ENCODE data around the gene GRIN3B.
"Not testable (repeated sequence)": the region's sequence is repeated elsewhere in the genome, so short reads cannot be mapped to it uniquely, and the experiment has no call there.

GRIN3B gene

DNA sequence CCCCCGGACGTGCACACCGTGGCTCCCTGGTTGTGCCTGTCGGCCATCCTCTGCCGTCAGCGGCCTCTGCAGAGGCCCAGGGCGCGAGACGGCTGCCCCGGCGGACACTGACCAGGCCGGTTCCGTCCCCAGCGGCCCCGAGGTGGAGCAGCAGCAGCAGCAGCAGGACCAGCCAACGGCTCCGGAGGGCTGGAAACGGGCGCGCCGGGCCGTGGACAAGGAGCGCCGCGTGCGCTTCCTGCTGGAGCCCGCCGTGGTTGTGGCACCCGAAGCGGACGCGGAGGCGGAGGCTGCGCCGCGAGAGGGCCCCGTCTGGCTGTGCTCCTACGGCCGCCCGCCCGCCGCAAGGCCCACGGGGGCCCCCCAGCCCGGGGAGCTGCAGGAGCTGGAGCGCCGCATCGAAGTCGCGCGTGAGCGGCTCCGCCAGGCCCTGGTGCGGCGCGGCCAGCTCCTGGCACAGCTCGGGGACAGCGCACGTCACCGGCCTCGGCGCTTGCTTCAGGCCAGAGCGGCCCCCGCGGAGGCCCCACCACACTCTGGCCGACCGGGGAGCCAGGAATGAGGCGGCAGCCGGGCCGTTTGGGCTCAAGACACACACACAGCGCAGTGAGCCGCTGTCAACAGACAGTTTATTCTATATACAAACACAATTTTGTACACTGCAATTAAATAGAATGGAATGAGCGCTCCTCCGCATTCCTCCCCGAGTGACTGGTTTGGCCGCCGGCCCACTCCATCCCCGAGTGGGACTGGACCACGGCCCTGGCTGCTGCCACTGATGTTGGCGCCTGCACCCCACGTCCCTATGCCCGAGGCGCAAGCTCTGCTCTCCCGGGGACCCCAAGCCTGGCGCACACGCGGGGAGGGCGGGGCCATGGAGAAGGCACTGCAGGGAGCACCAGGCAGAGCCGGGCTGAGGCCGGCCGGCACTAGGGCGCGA lies 9.1 kb downstream of the GRIN3B start:
- DNase-seq: no peak

DNA sequence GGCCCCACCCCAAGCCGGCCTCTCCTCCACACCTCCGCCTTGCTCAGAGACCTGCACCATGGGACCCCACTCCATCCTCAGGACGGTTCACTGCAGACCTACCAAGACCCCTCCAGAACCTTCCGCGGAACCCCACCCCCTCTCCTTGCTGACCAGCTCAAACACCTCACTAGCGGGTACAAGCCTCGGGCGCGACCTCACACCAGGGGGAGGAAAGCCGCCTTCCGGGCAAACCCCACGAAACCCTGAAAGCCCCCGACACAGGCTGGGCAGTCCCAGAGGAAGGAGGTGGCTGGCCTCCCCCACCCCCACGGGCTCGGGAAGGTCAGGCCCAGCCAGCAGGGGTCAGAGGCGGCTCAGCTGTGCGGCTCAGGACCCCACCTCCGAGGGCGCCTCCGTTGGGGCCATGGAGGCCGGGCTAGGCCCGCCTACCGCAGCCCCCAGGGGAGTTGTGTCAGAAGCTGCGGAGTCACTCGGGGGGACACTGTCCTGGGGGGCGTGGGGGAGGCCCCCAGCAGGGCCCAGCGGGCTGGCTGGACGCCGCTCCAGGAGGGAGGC lies 9.8 kb downstream of the GRIN3B start:
- no peak for DNase-seq

DNA sequence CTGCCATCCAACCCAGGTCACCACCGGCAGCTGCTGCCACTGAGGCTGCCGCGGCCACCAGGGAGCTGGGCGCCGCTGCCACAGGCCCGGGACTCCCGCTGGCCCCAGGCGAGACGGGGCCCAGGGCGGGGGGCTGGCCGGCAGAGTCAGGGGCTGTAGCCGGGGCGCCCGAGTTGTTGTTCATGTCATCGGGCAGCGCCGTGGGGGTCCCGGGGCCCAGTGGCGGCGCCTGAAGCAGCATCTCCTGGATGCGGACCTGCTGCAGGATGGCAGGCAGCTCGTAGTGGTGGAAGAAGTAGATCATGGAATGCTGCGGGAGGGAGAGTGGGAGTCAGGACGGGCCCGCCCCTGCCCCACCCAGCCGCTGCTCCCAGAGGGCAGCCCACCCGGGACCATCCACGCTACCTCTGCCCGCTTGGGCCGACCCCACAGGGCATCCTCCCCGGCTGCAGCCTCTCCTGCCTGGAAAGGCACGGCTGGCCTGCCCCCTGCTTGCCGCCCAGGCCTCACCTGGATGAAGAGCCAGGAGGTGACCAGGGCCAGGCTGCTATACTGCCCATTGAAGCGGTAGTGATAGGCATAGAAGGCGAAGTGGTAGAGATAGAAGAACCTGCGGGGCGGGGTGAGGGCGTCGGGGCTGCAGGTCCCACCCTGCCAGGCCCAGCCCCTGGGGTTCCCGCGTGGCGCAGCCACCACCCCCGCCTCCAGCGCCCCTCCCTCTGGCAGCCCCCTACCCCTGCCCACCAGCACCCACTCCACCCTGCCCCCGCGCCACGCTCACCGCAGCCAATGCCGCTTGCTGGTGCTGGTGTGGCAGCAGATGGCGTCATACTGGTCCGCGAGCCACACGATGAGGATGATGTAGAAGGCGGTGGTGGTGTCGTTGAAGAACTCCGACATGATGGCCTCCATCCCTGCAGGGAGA lies 10.6 kb downstream of the GRIN3B start:
- no peak for DNase-seq

DNA sequence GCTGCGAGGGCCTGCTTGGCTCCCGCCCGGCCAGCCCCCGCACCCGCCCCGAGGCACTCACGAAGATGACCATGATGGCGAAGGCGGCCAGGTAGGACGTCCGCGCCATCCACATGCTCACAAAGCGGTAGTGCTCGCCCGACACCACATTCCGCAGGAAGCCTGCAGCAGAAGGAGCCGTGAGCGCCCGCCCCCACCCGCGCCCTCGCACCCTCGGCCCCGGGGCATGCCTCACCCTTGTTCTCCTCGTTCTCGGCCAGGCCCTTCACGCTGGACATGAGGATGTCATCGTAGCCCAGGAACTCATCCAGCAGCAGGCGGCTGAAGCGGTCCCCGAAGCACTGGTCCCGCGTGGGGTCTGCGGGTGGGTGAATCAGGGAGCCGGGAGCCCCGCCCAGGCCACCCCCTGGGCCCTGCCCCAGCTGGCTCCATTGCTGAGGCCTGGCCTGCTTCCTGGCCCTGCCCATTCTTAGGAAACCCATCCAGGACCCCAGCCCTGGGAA lies 11.7 kb downstream of the GRIN3B start:
- DNase-seq: no peak

DNA sequence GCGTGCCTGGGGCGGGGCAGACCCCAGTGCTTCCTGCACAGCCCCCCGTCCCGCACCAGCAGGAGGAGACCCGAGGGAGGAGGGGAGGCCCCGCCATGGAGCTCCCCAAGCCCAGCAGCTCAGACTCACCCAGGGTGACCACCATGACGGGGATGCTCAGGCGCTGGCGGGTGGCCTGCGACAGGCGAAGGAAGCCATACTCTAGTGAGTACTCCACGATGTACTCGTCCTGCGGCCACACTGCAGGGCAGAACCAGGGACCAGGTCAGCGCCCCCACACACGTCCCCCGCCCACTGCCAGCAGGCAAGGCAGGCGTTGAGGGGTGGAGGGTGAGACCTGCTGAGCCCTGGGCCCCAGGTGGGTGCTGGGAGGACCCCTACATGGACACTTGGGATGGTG lies 12.1 kb downstream of the GRIN3B start:
- no peak for DNase-seq

DNA sequence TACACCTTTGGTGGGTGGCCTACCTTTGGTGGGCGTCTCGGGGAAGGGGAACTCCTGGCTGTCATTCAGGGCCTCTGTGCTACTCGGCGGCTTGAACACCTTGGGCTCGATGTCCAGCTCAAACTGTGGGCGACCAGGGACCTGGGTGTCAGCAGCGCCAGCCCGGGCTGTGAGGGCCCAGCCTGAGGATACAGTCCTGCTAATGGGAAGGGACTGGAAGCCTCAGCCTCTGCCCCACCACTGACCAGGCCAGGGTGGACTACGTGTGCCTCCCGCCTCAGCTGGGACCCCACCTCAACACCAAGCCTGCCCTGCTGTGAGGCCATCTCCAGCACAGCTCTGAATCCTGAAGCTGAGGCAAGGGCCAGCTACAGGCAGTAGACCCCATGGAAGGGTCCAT lies 13.0 kb downstream of the GRIN3B start:
- DNase-seq: no peak

DNA sequence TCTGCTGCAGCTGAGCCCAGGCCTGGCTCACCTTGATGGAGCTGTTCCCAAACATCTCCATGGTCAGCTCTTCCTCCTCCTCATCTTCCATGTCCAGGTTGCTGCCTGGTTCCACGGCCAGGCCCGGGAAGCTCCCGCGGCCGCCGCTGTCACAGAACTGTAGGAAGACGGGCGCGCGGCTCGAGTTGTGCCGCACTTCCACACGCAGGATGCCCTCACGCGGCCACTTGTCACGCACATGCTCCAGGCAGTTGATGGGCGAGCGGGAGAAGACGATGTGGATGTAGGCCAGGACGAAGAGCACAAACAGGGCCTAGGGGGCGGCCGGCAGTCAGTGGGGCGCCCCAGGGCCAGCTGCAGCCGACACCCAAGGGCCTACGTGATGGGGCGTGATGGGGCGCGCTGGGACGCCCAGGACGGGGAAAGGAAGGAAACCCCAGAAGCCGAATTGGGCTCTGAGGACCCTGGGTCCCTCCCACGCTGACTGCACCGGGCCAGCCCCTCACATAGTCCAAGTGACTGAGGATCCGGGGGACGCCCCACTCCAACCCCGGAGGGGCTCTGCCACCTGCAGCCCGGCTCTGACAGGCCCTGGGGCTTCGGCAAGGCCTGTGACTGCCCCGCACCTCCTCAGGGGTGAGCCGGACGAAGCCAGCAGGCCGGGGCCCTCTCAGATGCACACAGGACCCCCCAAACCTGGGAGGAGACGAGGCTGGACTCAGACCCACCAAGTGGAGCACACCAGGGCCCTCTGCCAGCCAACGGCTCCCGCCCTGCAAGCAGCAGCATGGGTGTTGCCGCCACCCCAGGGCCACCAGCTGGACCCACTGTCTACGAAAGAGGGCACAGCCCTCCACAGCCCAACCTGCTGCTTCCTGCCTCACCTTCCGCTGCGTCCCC lies 14.2 kb downstream of the GRIN3B start:
- no peak for DNase-seq

DNA sequence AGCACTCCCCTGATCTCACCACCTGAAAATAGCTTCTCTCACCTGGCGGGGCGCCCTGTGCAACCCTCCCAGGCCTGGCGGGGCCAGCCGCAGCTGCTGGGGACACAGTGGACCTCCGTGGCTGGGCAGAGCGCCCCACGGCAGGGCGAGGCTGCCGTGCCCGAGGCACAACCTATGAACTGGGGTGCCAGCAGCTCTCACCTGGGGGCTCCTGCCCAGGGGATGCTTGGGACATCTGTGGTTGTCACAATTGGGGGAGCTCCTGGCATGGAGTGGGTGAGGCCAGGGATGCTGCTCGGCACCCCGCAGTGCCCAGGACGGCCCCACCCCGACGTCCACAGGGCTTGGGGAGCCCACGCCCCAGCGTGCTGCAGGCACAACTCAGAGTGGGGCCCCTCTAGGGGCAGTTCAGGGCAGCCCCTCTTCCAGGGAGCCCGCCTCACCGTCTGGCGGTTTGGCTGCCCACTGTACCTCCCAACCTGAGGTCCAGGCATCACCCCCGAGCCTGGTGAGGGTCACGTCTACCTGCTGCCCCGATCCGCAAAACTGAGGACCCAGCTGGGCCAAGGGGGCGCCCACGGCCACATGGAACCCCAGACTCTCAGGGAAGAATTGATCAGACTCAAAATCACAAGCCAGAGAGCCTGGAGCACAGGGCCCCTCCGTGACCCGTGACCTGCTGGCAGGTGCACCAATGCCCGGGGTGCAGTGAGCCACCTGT lies 15.0 kb downstream of the GRIN3B start:
- no peak for DNase-seq

DNA sequence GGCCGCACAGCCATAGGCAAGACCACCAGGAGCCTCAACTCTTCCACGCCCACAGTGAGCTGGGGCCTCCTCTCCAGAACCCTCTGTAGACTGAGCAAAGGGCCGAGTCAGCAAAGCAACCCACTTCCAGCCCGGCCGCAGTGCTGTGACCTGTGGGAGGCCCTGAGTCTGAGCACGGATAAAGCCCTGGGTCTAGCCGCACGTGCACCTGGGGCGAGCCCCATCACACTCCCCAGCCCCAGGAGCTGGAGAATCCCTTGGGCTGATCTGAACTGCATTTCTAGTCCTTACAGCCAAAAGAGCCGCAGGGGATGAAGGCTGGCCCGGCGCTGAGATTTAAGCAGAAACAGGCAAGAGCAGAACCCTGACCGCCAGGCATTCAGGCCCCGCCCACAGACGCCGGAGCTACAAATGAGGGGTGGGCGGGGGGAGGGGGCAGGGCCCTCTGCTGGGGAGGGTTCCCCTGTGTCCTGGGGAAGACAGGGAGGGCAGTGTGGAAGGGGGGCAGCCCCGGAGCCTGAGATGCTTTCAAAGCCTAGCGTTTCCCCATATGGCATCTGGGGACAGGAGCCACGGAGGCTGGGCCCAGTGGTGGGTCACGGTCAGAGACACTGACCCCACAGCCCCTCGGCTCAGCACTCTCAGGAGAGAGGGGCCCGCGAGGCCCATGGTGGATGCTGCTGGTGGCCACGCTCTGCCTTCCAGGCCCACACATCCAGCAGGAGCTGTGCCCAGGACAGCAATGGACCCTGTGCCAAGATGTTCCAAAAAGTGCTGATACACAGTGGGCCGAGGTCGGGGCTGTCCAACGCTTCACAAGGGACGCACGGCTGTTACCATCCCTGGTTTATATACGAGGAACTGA lies 15.8 kb downstream of the GRIN3B start:
- DNase-seq: no peak

DNA sequence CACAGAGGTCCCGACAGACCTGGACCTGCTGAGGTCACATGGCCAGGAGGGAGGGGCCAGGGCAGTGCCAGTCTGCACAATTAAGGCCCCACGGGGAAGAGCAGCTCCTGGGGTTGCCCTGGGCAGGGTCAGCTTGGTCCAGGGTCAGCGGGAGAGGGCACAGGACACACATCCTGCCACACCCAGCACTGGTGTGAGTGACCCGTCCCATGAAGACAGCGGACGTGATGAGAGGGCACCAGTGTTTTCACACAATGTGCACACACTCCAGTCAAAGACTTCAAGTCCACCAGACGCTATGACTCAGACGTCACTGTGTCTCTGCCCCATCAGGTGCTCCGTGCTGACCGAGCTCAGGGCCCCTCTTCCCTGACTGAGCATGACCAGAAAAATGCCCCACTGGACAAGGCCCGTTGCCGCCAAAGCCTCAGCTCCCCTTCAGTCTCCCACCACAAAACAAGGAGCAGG lies 16.5 kb downstream of the GRIN3B start:
- no peak for DNase-seq

DNA sequence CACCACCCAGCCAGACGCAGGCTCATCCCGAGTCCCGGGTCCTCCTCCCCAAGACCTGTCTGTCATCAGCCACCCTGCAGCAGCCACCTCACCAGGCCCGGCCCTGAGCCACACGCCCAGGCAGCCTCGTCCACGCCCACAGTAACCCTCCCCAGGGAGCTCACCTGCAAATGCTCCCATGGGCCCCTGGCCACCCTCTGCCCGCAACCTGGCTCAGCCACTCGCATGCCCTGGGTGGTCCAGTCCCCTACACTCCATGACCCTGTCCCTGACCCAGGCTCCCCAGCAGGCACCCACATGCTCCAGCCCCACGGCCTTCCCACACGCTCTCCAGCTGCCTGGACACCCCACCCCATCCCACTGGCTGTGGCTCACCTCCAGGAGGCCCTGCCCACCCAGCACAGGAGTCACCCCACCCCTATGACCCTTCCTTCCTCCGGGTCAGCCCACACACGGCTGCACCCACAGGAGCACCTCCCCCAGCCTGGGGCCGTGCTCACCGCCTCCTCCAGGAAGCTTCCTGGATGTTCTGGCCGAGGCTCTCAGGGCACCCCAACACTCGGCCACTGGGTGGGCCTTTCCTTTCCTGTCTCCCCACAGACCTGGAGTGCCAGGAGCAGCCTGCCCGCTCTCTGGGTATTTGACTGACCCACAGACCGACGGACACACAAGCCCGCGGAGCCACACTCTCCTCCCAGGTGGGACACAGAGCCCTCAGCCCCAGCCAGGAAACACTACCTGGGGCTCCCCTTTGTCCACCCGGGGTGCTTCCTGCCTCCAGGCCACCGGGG lies 17.1 kb downstream of the GRIN3B start:
- no peak for DNase-seq

DNA sequence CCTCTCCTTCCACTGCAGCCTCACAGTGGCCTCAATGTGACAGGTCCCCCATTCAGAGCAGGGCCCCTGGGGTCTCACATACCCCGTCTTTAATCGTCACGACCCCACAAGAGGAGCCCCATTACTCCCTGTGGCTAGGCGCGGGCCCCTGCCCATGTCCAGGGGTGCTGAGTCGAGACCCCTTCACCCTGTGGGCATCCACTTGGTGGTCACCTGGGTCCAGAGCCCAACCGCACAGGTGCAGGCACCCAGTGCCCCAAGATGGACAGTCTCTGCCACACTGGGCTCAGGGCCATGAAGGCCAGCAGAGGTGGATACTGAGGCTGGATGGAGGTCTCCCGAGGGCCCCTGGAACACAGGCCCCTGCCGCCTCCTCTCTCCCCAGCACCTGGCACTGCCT lies 17.7 kb downstream of the GRIN3B start:
- no peak for DNase-seq

DNA sequence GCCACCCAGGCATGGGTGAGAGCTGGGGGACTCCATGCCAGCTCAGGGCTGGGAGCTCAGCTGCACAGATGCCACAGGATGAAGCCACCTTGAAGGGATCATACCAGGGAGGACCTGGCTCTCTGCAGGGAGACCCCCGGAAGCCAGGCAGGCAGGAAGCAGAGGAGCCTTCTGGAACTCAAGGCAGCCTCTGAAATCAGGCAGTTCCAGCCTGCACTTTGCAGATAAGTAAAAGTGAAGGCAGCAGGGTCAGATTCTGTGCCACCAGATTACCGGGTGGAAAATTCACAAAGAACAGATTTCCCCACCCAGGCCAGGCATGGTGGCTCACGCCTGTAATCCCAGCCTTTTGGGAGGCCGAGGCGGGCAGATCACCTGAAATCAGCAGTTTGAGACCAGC lies 18.2 kb downstream of the GRIN3B start:
- DNase-seq: no peak

DNA sequence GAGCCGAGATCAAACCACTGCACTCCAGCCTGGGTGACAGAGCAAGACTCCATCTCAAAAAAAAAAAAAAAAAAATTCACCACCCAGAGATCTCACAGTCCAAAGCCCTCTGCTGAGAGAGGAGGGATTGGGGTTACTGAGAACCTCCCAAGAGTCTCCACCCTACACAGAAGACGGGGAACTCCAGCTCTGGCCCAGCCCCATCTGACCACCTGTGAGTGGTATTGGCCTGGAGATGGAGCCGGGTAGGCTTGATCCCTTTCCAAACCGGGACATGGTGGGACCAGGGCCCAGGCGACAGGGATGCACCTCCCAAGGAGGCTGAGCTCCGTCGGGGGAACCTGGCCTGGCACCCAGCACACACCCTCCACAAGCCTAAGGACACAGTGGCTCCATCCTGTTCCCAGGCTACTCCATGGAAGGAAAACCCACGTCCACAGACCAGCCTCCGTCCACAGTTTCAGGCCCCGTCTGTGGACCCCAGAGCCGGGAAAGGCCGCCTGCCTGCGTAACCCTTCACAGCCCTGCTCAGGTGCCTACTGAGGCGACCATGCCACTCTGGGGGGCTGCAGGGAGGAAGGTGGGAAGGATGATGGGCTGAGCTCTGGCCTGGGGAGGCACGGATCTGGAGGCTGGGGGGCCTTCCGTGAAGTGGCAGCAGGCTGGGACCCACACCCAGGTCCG lies 18.9 kb downstream of the GRIN3B start:
- DNase-seq: no peak

DNA sequence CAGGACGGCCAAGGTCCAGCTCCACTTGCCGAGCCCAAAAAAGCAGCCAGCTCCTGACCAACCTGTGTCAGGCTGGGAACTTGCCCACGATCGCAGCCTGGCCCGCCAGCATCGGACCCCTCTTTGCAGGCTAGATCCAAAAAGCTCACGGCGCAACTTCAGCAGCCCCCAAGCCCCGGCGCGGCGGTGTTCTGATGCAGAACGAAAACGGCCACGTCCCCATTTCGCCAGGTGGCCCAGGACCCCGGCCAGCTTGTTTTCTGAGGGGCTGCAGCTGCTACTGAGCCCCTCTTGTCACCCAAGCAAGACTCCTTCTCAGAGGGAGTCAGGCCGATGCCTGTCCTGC lies 19.4 kb downstream of the GRIN3B start:
- DNase-seq: no peak

DNA sequence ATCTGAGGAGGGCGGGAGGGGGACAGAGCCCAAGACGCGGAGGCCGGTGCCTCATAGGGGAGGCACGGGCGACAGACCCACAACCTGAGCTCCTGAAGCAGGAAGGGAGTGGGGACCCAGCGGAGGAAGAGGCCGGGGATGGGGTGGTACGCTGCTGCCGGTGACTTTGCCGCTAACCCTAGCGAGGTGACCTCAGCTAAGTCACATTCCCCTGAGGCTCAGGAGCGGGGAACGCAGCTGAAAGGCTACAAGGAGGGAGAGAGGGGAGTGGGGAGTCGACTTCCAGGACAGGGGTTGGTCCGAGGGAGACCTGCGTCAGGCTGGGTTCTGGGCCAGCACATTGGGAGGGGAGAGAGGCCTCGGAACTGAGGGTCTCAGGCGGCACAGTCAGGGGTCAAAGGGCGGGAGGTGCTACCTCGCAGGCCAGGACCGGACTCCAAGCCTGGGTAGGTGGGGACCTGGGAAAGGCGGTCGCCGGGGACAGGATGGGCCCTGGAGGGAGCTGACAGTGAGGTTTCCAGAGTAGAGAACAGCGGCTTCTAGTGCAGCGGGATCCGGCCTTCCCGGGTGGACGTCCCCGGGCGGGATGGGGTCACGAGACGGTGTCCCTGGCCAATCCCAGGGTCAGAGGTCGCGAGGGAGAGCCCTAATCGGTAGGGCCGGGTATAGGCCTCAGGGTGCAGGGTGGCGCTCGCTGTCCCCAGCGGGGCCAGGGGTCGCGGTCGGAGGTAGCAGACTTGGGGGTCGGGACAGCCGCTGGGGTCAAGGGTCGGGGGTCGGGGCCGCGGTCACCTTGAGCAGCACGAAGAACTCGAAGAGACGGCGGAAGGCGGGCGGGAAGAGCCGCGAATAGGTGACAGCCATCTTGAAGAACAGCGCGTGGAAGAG lies 20.0 kb downstream of the GRIN3B start:
- DNase-seq: no peak

DNA sequence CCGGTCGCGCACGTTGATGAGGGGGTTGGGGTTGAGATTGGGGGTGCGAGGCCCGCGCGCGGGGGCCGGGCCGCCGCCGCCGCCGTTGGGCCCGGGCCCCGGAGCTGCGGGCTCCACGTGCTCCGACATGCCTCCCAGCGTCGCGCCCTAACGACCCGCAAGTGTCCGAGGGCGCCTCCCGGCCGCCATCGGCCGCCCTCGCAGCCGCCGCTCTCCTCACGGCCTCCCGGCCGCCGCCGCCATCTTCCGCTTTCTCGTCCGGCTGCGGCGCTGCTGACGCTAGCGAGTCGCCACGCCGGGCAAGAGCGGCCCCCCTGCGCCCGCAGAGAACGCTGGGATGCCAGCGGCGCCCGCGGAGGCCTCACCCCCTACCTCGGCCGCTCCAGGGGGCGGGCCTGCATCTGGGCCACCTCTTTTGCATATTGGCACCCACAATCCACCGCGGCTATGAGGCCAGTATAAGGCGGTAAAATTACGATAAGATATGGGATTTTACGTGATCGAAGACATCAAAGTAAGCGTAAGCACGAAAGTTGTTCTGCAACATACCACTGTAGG lies 20.7 kb downstream of the GRIN3B start, which contains the start of gene TMEM259:
TSS of gene TMEM259 (minus strand) at position 256 of the 558 bp plus-strand sequence. CDS start at position 129, 127 bp downstream.
- peak; percentile 93 for DNase-seq

DNA sequence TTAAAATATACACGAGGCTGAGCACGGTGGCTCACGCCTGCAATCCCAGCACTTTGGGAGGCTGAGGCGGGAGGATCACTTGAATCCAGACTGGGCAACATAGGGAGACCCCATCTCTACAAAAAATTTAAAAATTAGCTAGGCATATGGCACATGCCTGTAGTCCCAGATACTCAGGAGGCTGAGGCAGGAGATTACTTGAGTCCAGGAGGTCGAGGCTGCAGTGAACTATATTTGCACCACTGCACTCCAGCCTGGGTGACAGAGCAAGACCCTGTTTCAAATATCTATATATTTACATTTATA lies 23.6 kb downstream of the GRIN3B start:
- not testable (repeated sequence) for DNase-seq
